Liver (tissue), 3 donors: Measurements from ENCODE around the gene DTNB.

Experiments used
- JUND ChIP-seq, 2 donors: IDR thresholded peaks; 2 replicates each; pipeline ENCODE4 v1.6.1; 2016; ENCODE audit warnings: antibody characterized with exemption in 2 of 2
- TF ChIP-seq, protein P1 (sequence below): IDR thresholded peaks from 2 replicates; pipeline ENCODE4 v1.6.1; 2016; ENCODE audit warnings: antibody characterized with exemption
- TF ChIP-seq, protein P2 (sequence below): fragments of 150-350 bp; IDR thresholded peaks from 2 replicates; pipeline ENCODE4 v1.5.1; 2017; ENCODE audit warnings: improper control_type of control experiment, low read depth, low read length; ENCODE audit not compliant: missing input control
- donor health status: healthy.
- donor health status: healthy.

DNA sequence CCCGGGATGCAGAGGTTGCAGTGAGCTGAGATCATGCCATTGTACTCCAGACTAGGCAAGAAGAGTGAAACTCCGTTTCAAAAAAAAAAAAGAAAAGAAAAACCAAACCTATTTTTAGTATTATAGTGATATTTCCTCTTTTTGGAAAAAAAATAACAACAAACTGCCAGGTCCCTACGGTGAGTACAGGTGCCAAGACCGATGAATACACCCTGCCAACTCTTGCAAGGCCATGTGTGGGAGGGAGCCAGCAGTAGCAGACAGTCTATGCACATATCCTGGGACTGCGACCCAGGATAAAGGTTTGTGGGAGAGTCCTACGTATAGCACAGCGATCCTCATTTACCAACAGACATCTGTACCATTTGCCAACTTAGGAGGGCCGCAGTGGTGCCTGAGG lies 262.1 kb downstream of the DTNB start:
- TF ChIP-seq, protein P1, sequence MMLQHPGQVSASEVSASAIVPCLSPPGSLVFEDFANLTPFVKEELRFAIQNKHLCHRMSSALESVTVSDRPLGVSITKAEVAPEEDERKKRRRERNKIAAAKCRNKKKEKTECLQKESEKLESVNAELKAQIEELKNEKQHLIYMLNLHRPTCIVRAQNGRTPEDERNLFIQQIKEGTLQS = no peak
- TF ChIP-seq, protein P2, sequence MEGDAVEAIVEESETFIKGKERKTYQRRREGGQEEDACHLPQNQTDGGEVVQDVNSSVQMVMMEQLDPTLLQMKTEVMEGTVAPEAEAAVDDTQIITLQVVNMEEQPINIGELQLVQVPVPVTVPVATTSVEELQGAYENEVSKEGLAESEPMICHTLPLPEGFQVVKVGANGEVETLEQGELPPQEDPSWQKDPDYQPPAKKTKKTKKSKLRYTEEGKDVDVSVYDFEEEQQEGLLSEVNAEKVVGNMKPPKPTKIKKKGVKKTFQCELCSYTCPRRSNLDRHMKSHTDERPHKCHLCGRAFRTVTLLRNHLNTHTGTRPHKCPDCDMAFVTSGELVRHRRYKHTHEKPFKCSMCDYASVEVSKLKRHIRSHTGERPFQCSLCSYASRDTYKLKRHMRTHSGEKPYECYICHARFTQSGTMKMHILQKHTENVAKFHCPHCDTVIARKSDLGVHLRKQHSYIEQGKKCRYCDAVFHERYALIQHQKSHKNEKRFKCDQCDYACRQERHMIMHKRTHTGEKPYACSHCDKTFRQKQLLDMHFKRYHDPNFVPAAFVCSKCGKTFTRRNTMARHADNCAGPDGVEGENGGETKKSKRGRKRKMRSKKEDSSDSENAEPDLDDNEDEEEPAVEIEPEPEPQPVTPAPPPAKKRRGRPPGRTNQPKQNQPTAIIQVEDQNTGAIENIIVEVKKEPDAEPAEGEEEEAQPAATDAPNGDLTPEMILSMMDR = no peak
- TF ChIP-seq JUND (IDR thresholded peaks at IDR 0.05) = no peak
